Activated naive CD4-positive, alpha-beta T cell treated with anti-CD3 and anti-CD28 coated beads, Interleukin-2, amount 50 U/mL, for 72 hours (primary cell): ENCODE data around the gene DNAJC17. TPM values are rescaled to one million over a fixed set of nuclear protein-coding genes. Genes with fewer than 3 reads are reported as not detected.

Experiments
- ATAC-seq, 2 donors: fragments of 150-1000 bp; cut with Tn5 transposase; 2 replicates each; pipeline ENCODE4 v1.10.0; 2021; ENCODE audit warnings: mild to moderate bottlenecking in 2 of 2, moderate library complexity in 2 of 2
- DNase-seq, 2 donors: peaks; one replicate each; pipeline ENCODE4 v3.0.0; 2021 to 2022; ENCODE audit warnings: low spot score in 2 of 2
- H3K27ac Mint-ChIP-seq, 2 donors: one replicate each; pipeline ENCODE4 v1.8.0; 2022; ENCODE audit warnings: mild to moderate bottlenecking in 2 of 2, mixed read lengths in 2 of 2
- H3K36me3 Mint-ChIP-seq, 2 donors: one replicate each; pipeline ENCODE4 v1.8.0; 2022; ENCODE audit warnings: mixed read lengths in 2 of 2
- H3K9me3 Mint-ChIP-seq, 2 donors: one replicate each; pipeline ENCODE4 v1.8.0; 2022; ENCODE audit warnings: mixed read lengths in 2 of 2
- total RNA-seq, 2 donors: library from RNA; stranded (reverse); gene quantifications; one replicate each; pipeline ENCODE4 v1.2.3, GENCODE V29; 2022

Gene DNAJC17
- total RNA-seq, 2 donors from 2014 or later = 20.2 to 36.1 TPM

DNA sequence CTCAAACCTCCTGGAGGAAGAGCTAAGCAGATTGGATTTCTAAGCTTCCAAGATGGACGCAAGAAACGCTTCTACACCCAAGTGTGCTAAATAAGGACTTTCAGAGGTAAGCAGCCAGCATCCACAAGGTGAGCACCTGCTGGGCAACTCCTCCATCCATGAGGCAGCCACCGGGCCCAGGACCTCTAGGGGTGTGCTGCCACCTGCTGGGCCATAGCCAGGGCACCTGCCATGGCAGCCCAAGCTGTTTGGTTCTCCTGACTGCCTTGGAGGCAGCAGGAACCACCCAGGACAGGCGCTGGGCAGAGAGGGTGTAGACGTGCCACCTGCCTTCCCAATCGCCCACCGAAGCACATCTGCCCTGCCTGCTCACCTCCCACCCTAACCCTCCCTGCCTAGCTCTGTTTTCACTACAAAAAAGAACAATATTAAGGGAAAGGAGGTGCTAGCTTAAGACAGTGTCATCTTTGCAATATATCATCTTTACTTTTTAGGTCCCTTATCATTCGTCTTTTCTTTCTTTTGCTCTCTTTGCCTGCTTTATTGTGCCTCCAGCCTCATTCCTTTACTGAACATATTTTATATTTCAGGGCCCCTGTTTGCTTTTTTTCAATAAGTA, 24.6 kb downstream of the DNAJC17 start:
- no peaks in the 10 kb centered on the region for H3K9me3 Mint-ChIP-seq
- DNase-seq = peak; percentile 79

DNA sequence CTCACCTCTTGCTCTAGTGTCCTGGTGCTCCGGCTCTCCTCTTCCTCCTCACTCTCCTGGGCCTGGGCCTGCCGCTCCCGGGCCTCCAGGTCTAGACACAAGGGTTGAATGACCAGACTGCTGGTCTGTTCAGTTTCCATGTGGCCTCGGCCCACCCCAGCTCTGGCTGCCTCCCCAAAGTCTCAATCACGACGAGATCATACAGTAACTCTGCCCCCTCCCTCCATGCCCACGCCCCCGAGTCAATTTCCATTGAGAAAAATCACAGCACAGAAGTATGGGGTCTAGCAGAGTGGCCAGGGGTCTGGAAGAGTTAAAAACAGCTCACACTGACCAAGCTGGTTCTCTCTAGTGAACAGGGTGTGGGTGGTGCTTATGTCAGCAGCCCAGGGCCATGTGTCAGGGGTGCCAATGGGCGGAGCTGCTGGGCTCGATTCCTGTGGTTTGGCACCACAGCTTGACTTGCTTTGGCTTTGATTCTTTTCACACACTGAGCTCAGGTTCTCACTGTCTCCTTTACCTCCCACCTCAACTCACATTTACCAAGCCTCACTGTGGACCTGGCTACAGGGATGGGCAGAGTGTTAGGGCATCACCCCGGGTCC, 30.6 kb downstream of the DNAJC17 start:
- H3K36me3 Mint-ChIP-seq = peaks cover 12 to 13% of the 10 kb centered on the region in 2 donors
- peak overlapping the region; percentile 3 to 75 for H3K27ac Mint-ChIP-seq
- H3K9me3 Mint-ChIP-seq = no peaks in the 10 kb centered on the region
- ATAC-seq (peak; percentile 70 to 85), DNase-seq (no peak)

More for the DNA sequence above, 24.6 kb downstream of the DNAJC17 start:
- Mint-ChIP-seq H3K36me3 (peaks cover 5% of the 10 kb centered on the region in 2 donors), H3K27ac (no peak overlapping the region)
- ATAC-seq = peak; percentile 85 to 90

DNA sequence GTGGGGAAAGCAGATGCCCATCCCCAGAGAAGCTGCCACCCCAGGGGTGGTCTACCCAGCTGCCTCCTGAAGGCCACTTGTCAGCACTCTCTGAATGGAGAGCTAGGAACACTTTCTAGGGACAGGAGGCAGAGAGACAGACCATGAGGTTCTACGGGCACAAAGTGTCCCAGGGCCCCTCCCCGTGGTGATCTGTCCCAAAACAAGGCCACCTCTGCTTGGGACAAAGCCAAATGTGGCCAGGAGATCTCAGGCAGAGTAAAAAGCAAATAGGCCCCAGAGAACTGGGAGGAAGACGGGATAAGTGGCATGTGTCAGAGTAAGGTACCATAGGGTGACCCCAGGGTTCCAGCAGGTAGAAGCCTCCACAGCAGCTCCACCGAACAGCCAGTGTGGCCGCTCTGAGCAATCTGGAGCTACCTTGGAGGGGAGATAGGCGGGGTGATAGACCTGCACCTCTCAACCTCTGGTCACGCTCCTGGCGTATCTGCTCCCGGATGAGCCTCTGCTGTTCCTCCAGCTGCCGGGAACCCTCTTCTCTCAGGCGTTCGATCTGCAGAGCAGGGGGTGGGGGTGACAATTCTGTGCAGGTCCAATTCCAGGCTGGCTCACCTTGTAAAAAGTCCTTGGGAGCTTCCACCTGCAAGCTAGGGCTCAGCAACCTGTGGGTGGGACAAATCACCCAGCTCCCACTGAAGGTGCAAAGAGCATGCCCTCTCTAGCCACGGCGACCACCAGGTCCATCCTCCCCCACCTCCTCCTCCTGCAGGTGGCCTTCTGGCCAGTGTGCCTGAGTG, 31.3 kb downstream of the DNAJC17 start:
- ATAC-seq = no peak
- H3K27ac Mint-ChIP-seq = peak overlapping the region; percentile 3 to 75
- H3K9me3 Mint-ChIP-seq = no peaks in the 10 kb centered on the region
- peaks cover 12 to 13% of the 10 kb centered on the region in 2 donors for H3K36me3 Mint-ChIP-seq
- no peak for DNase-seq

GRCh38 chr15:40775007-40775406, 32.3 kb downstream of the DNAJC17 start:
- H3K27ac Mint-ChIP-seq = peak overlapping the region in 1 of 2 donors; percentile 64
- peaks cover 12 to 13% of the 10 kb centered on the region in 2 donors for H3K36me3 Mint-ChIP-seq
- ATAC-seq (no peak), DNase-seq (no peak)
- no peaks in the 10 kb centered on the region for H3K9me3 Mint-ChIP-seq

GRCh38 chr15:40773902-40774301, 33.4 kb downstream of the DNAJC17 start:
- ATAC-seq (no peak), DNase-seq (no peak)

GRCh38 chr15:40773496-40773895, 33.8 kb downstream of the DNAJC17 start:
- peak overlapping the region in 1 of 2 donors; percentile 55 for H3K27ac Mint-ChIP-seq
- H3K36me3 Mint-ChIP-seq = peaks cover 6 to 8% of the 10 kb centered on the region in 2 donors
- no peaks in the 10 kb centered on the region for H3K9me3 Mint-ChIP-seq
- ATAC-seq (no peak), DNase-seq (no peak)

More at GRCh38 chr15:40773902-40774301, 33.4 kb downstream of the DNAJC17 start:
- Mint-ChIP-seq H3K27ac (peak overlapping the region in 1 of 2 donors; percentile 64), H3K36me3 (peaks cover 6 to 8% of the 10 kb centered on the region in 2 donors), H3K9me3 (no peaks in the 10 kb centered on the region)

- H3K36me3 Mint-ChIP-seq = peaks cover 6% of the 10 kb centered on the region in 2 donors
- no peak for ATAC-seq
- no peak for DNase-seq
- no peak overlapping the region for H3K27ac Mint-ChIP-seq
- no peaks in the 10 kb centered on the region for H3K9me3 Mint-ChIP-seq
These were observed 35.3 kb downstream of the DNAJC17 start for GRCh38 chr15:40772014-40772413.

DNA sequence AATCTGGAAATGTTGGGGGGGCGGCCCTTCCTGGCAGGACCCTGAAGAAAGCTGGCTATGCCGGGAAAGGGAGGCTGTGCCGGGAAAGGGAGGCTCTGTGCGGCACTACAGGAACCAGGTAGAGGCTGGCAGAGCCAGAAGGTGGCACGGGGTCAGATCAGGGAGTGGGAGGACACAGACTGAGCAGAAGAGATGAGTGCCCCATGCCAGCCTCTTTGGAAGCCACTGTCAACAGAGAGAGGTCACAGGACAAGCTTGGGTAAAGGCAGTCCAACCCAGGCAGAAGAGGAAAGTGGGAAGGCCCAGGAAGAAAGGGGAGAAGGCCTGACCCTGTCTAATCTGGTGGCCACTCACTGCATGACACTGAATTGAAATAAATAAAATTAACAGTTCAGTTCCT, 36.0 kb downstream of the DNAJC17 start:
- peak overlapping the region in 1 of 2 donors; percentile 44 for H3K27ac Mint-ChIP-seq

GRCh38 chr15:40770147-40770721, 37.0 kb downstream of the DNAJC17 start:
- H3K27ac Mint-ChIP-seq = peak overlapping the region; percentile 84 to 88
- H3K36me3 Mint-ChIP-seq = no peaks in the 10 kb centered on the region
- ATAC-seq = no peak
- no peaks in the 10 kb centered on the region for H3K9me3 Mint-ChIP-seq
- no peak for DNase-seq

More for the DNA sequence above, 36.0 kb downstream of the DNAJC17 start:
- Mint-ChIP-seq H3K9me3 (no peaks in the 10 kb centered on the region), H3K36me3 (no peaks in the 10 kb centered on the region)
- no peak for DNase-seq
- no peak for ATAC-seq

GRCh38 chr15:40769274-40770146, 37.8 kb downstream of the DNAJC17 start, which contains the start of gene C15orf62:
C15orf62 (plus strand) TSS chr15:40769980; CDS start chr15:40770496, 516 bp downstream.
- ATAC-seq (peak; percentile 63 to 76), DNase-seq (peak; percentile 50 to 79)
- H3K27ac Mint-ChIP-seq = peak within 1 kb of the TSS; percentile 88 to 94
- no peaks in the 10 kb centered on the region for H3K9me3 Mint-ChIP-seq
- no peaks in the 10 kb centered on the region for H3K36me3 Mint-ChIP-seq

GRCh38 chr15:40768521-40769273, 38.6 kb downstream of the DNAJC17 start:
- DNase-seq = no peak
- Mint-ChIP-seq H3K36me3 (no peaks in the 10 kb centered on the region), H3K9me3 (no peaks in the 10 kb centered on the region), H3K27ac (peak overlapping the region; percentile 88 to 94)
- ATAC-seq = peak in 1 of 2 donors; percentile 23

GRCh38 chr15:40767838-40768500, 39.3 kb downstream of the DNAJC17 start:
- H3K9me3 Mint-ChIP-seq = no peaks in the 10 kb centered on the region
- DNase-seq (no peak), ATAC-seq (no peak)
- no peaks in the 10 kb centered on the region for H3K36me3 Mint-ChIP-seq
- peak overlapping the region in 1 of 2 donors; percentile 88 for H3K27ac Mint-ChIP-seq

DNA sequence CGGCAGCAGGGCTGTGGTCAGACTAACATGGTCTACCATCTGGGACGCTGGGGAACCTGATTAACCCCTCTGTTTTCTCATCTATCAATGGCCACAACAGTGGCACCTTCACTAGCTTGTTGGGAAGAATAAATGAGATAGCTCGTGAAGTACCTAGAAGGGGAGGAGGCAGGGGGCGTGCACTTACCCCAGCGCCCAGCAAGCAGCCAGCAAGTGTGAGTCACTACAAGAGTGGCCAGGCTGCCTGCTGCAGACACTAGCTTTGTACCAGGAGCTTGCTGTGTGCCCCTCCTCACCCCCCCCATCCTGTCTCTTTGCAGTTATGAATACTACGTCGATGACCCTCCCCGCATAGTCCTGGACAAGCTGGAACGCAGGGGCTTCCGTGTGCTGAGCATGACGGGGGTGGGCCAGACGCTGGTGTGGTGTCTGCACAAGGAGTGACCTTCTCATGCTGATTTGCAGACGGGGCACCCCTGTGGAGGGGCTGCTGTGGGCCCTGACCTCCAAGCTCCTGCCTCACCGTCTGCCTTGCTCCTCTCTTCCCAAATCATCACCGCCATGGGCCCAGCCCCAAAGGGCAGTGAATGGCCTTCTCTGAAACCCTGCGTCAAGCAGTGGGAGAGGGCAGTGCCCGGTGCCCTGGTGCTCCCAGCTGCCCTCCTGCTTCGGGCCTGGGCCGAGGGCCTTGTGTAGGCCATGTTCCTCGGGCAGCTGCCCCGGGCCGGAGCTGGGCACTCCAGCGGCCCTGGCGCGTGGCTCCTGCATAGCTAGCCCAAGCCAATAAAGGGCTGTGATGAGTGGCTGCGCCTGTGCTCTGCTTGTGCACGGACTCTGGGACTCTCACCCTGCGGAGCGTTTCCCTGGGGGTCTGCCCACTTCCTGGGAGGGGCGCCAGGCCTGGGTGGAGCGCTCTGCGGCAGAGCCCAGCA, 40.1 kb downstream of the DNAJC17 start:
- Mint-ChIP-seq H3K27ac (no peak overlapping the region), H3K36me3 (no peaks in the 10 kb centered on the region), H3K9me3 (no peaks in the 10 kb centered on the region)
- ATAC-seq (no peak), DNase-seq (no peak)
